ENCODE data around the gene C1QTNF9B. TPM values are rescaled to one million over a fixed set of nuclear protein-coding genes. Genes with fewer than 3 reads are reported as not detected.
"Not testable (repeated sequence)": the region's sequence is repeated elsewhere in the genome, so short reads cannot be mapped to it uniquely, and the experiment has no call there.

C1QTNF9B gene
- not detected for total RNA-seq (ENCODE audit: unreplicated experiment)
- long read RNA-seq: 0 reads

- H3K4me3 Mint-ChIP-seq (ENCODE audit: unreplicated experiment); H3K27ac Mint-ChIP-seq (ENCODE audit: unreplicated experiment); H3K9me3 Mint-ChIP-seq (ENCODE audit: unreplicated experiment); H3K4me1 Mint-ChIP-seq (ENCODE audit: unreplicated experiment); DNase-seq (ENCODE audit: low spot score); H3K27me3 Mint-ChIP-seq (ENCODE audit: unreplicated experiment); H3K36me3 Mint-ChIP-seq (ENCODE audit: low read depth, unreplicated experiment): not testable (repeated sequence)
Observed at GRCh38 chr13:23897452-23897919, at the start of gene C1QTNF9B. TSS of gene C1QTNF9B (minus strand) at chr13:23897502.

- no peak overlapping the region for H3K27ac Mint-ChIP-seq (ENCODE audit: unreplicated experiment)
- no peak for DNase-seq (ENCODE audit: low spot score)
- H3K4me3 Mint-ChIP-seq (ENCODE audit: unreplicated experiment): no peak overlapping the region
- H3K9me3 Mint-ChIP-seq (ENCODE audit: unreplicated experiment): no peaks in the 10 kb centered on the region
- peaks cover 3% of the 10 kb centered on the region for H3K27me3 Mint-ChIP-seq (ENCODE audit: unreplicated experiment)
- no peaks in the 10 kb centered on the region for H3K36me3 Mint-ChIP-seq (ENCODE audit: low read depth, unreplicated experiment)
- H3K4me1 Mint-ChIP-seq (ENCODE audit: unreplicated experiment): no peaks in the 10 kb centered on the region
- no peak for TF ChIP-seq CTCF (IDR thresholded peaks at IDR 0.05; ENCODE audit: unreplicated experiment)
Observed at GRCh38 chr13:23946900-23947299, 49.6 kb upstream of the C1QTNF9B start.

GRCh38 chr13:23946067-23946466 lies 48.8 kb upstream of the C1QTNF9B start:
- no peaks in the 10 kb centered on the region for H3K36me3 Mint-ChIP-seq (ENCODE audit: low read depth, unreplicated experiment)
- no peaks in the 10 kb centered on the region for H3K4me1 Mint-ChIP-seq (ENCODE audit: unreplicated experiment)
- DNase-seq (ENCODE audit: low spot score): no peak
- no peak for TF ChIP-seq CTCF (IDR thresholded peaks at IDR 0.05; ENCODE audit: unreplicated experiment)
- no peak overlapping the region for H3K4me3 Mint-ChIP-seq (ENCODE audit: unreplicated experiment)
- H3K27ac Mint-ChIP-seq (ENCODE audit: unreplicated experiment): no peak overlapping the region
- peaks cover 3% of the 10 kb centered on the region for H3K27me3 Mint-ChIP-seq (ENCODE audit: unreplicated experiment)
- no peaks in the 10 kb centered on the region for H3K9me3 Mint-ChIP-seq (ENCODE audit: unreplicated experiment)

- no peak for TF ChIP-seq CTCF (IDR thresholded peaks at IDR 0.05; ENCODE audit: unreplicated experiment)
- no peak for DNase-seq (ENCODE audit: low spot score)
- H3K9me3 Mint-ChIP-seq (ENCODE audit: unreplicated experiment): no peaks in the 10 kb centered on the region
- no peaks in the 10 kb centered on the region for H3K4me1 Mint-ChIP-seq (ENCODE audit: unreplicated experiment)
- H3K4me3 Mint-ChIP-seq (ENCODE audit: unreplicated experiment): no peak overlapping the region
- no peaks in the 10 kb centered on the region for H3K36me3 Mint-ChIP-seq (ENCODE audit: low read depth, unreplicated experiment)
- peaks cover 3% of the 10 kb centered on the region for H3K27me3 Mint-ChIP-seq (ENCODE audit: unreplicated experiment)
- H3K27ac Mint-ChIP-seq (ENCODE audit: unreplicated experiment): no peak overlapping the region
Observed at GRCh38 chr13:23945612-23946011, 48.3 kb upstream of the C1QTNF9B start.

- peaks cover 6% of the 10 kb centered on the region for H3K36me3 Mint-ChIP-seq (ENCODE audit: low read depth, unreplicated experiment)
- H3K4me1 Mint-ChIP-seq (ENCODE audit: unreplicated experiment): no peaks in the 10 kb centered on the region
- H3K27ac Mint-ChIP-seq (ENCODE audit: unreplicated experiment): no peak overlapping the region
- no peak overlapping the region for H3K4me3 Mint-ChIP-seq (ENCODE audit: unreplicated experiment)
- no peaks in the 10 kb centered on the region for H3K9me3 Mint-ChIP-seq (ENCODE audit: unreplicated experiment)
- H3K27me3 Mint-ChIP-seq (ENCODE audit: unreplicated experiment): no peaks in the 10 kb centered on the region
- no peak for TF ChIP-seq CTCF (IDR thresholded peaks at IDR 0.05; ENCODE audit: unreplicated experiment)
- no peak for DNase-seq (ENCODE audit: low spot score)
Observed at GRCh38 chr13:23941211-23941610, 43.9 kb upstream of the C1QTNF9B start.

- H3K36me3 Mint-ChIP-seq (ENCODE audit: low read depth, unreplicated experiment); DNase-seq (ENCODE audit: low spot score); H3K27ac Mint-ChIP-seq (ENCODE audit: unreplicated experiment); H3K9me3 Mint-ChIP-seq (ENCODE audit: unreplicated experiment); H3K27me3 Mint-ChIP-seq (ENCODE audit: unreplicated experiment); H3K4me3 Mint-ChIP-seq (ENCODE audit: unreplicated experiment); H3K4me1 Mint-ChIP-seq (ENCODE audit: unreplicated experiment): not testable (repeated sequence)
Observed at GRCh38 chr13:23939666-23940065, 42.4 kb upstream of the C1QTNF9B start.

Data from endothelial cell (in vitro differentiated cells).